SHP77 (cell line): ENCODE data around the gene PALLD.
"Not testable (repeated sequence)": the region's sequence is repeated elsewhere in the genome, so short reads cannot be mapped to it uniquely, and the experiment has no call there.

Experiments
- DNase-seq, 2 experiments: peaks; one replicate each; lab custom pipeline; 2025; lab: John Stamatoyannopoulos, UW

Gene PALLD

GRCh38 chr4:168496834-168497233, at the start of gene PALLD:
Gene PALLD (plus strand): TSS chr4:168497052.
- peak in 1 of 2 experiments; percentile 44 for DNase-seq

GRCh38 chr4:168449063-168449462, 47.8 kb upstream of the PALLD start:
- DNase-seq, result not testable (repeated sequence)

GRCh38 chr4:168449719-168450452, 47.0 kb upstream of the PALLD start:
- DNase-seq, result no peak

- DNase-seq, result no peak
Observed at GRCh38 chr4:168451331-168451730, 45.5 kb upstream of the PALLD start.

- no peak for DNase-seq
Observed at GRCh38 chr4:168451744-168452390, 45.0 kb upstream of the PALLD start.

GRCh38 chr4:168453146-168453545, 43.7 kb upstream of the PALLD start:
- no peak for DNase-seq

GRCh38 chr4:168458256-168458655, 38.6 kb upstream of the PALLD start:
- not testable (repeated sequence) for DNase-seq

GRCh38 chr4:168461821-168462220, 35.0 kb upstream of the PALLD start:
- DNase-seq, result no peak

GRCh38 chr4:168472920-168473319, 23.9 kb upstream of the PALLD start:
- no peak for DNase-seq

- DNase-seq, result no peak
Observed at GRCh38 chr4:168474660-168475320, 22.1 kb upstream of the PALLD start.

- DNase-seq, result no peak
Observed at GRCh38 chr4:168475745-168476144, 21.1 kb upstream of the PALLD start.

- no peak for DNase-seq
Observed at GRCh38 chr4:168478868-168479267, 18.0 kb upstream of the PALLD start.

GRCh38 chr4:168480931-168481611, 15.8 kb upstream of the PALLD start:
- peak; percentile 6 to 39 for DNase-seq

GRCh38 chr4:168483811-168484210, 13.0 kb upstream of the PALLD start:
- DNase-seq, result no peak

- DNase-seq, result no peak
Observed at GRCh38 chr4:168484626-168485025, 12.2 kb upstream of the PALLD start.

- DNase-seq, result no peak
Observed at GRCh38 chr4:168485156-168485910, 11.5 kb upstream of the PALLD start.

- no peak for DNase-seq
Observed at GRCh38 chr4:168486912-168487281, 10.0 kb upstream of the PALLD start.

- DNase-seq, result no peak
Observed at GRCh38 chr4:168487282-168488035, 9.4 kb upstream of the PALLD start.

- DNase-seq, result no peak
Observed at GRCh38 chr4:168488869-168489274, 8.0 kb upstream of the PALLD start.

- DNase-seq, result no peak
Observed at GRCh38 chr4:168489616-168490015, 7.2 kb upstream of the PALLD start.

- no peak for DNase-seq
Observed at GRCh38 chr4:168490711-168491110, 6.1 kb upstream of the PALLD start.
